WTC11 (cell line): ENCODE measurements around the gene IL34. TPM values are rescaled to one million over a fixed set of nuclear protein-coding genes. Genes with fewer than 3 reads are reported as not detected.
A peak's percentile ranks its signal among the peaks of the same experiment; 100 is the strongest.

Source experiments
- ATAC-seq: fragments of 200-7000 bp; cut with Tn5 transposase; 2 replicates; pipeline ENCODE4 v1.10.0; 2021; ENCODE audit warnings: mild to moderate bottlenecking, moderate library complexity
- CTCF ChIA-PET: fragments of 300-600 bp; sonication (Branson Sonifier 250); formaldehyde crosslinking; loops from one replicate; lab custom pipeline; 2021; ENCODE audit warnings: antibody characterized with exemption; lab: Charles Lee
- POLR2A ChIA-PET: fragments of 350-600 bp; sonication (Branson Sonifier 250); formaldehyde crosslinking; loops from one replicate; lab custom pipeline; 2021; ENCODE audit warnings: antibody characterized with exemption; lab: Charles Lee
- DNase-seq: peaks from one replicate; pipeline ENCODE4 v3.0.0; 2021; ENCODE audit warnings: low spot score
- H3K27ac Mint-ChIP-seq: 2 replicates; pipeline ENCODE4 v1.8.0; 2021; ENCODE audit warnings: mixed read lengths
- H3K27me3 Mint-ChIP-seq: 2 replicates; pipeline ENCODE4 v1.8.0; 2021; ENCODE audit warnings: low read depth, mild to moderate bottlenecking, moderate library complexity, mixed read lengths
- H3K36me3 Mint-ChIP-seq: 2 replicates; pipeline ENCODE4 v1.8.0; 2021; ENCODE audit warnings: mixed read lengths
- H3K4me1 Mint-ChIP-seq: 2 replicates; pipeline ENCODE4 v1.8.0; 2022; ENCODE audit warnings: mixed read lengths
- H3K4me3 Mint-ChIP-seq: 2 replicates; pipeline ENCODE4 v1.8.0; 2021; ENCODE audit warnings: mild to moderate bottlenecking, moderate library complexity, mixed read lengths
- H3K9me3 Mint-ChIP-seq: 2 replicates; pipeline ENCODE4 v1.8.0; 2021; ENCODE audit warnings: mixed read lengths
- CREB1 ChIP-seq: sonication (generic); formaldehyde crosslinking; IDR thresholded peaks from 2 replicates; pipeline ENCODE4 v1.8.0; 2023; ENCODE audit warnings: mild to moderate bottlenecking, missing genetic modification reagents
- ESRRA ChIP-seq: sonication (generic); formaldehyde crosslinking; IDR thresholded peaks from 2 replicates; pipeline ENCODE4 v1.8.1; 2022; ENCODE audit warnings: mild to moderate bottlenecking, missing genetic modification reagents, borderline replicate concordance
- FOXK1 ChIP-seq: sonication (generic); formaldehyde crosslinking; IDR thresholded peaks from 2 replicates; pipeline ENCODE4 v1.8.0; 2022; ENCODE audit warnings: mild to moderate bottlenecking, moderate library complexity, missing genetic modification reagents
- GABPB1 ChIP-seq: sonication (generic); formaldehyde crosslinking; IDR thresholded peaks from 2 replicates; pipeline ENCODE4 v1.8.1; 2023; ENCODE audit warnings: mild to moderate bottlenecking, missing genetic modification reagents
- GRHL2 ChIP-seq: fragments of 250-450 bp; sonication (Bioruptor Pico); IDR thresholded peaks from 2 replicates; pipeline ENCODE4 v1.8.0; 2022; ENCODE audit warnings: mild to moderate bottlenecking, moderate library complexity; ENCODE audit not compliant: insufficient replicate concordance, severe bottlenecking
- GTF2I ChIP-seq: fragments of 250-450 bp; sonication (Bioruptor Pico); conservative IDR thresholded peaks from 2 replicates; pipeline ENCODE4 v1.4.0; 2021; ENCODE audit warnings: mild to moderate bottlenecking
- MYBL2 ChIP-seq: sonication (generic); formaldehyde crosslinking; IDR thresholded peaks from 2 replicates; pipeline ENCODE4 v1.8.1; 2023; ENCODE audit warnings: mild to moderate bottlenecking, moderate library complexity, missing genetic modification reagents
- NR2C2 ChIP-seq: sonication (generic); formaldehyde crosslinking; IDR thresholded peaks from 2 replicates; pipeline ENCODE4 v1.8.0; 2022; ENCODE audit warnings: mild to moderate bottlenecking, missing genetic modification reagents
- TEAD4 ChIP-seq: sonication (generic); formaldehyde crosslinking; IDR thresholded peaks from 2 replicates; pipeline ENCODE4 v1.8.0; 2022; ENCODE audit warnings: mild to moderate bottlenecking, missing genetic modification reagents
- TP53 ChIP-seq: sonication (generic); formaldehyde crosslinking; IDR thresholded peaks from 2 replicates; pipeline ENCODE4 v1.8.1; 2023; ENCODE audit warnings: mild to moderate bottlenecking, missing genetic modification reagents
- ZNF263 ChIP-seq: sonication (generic); formaldehyde crosslinking; IDR thresholded peaks from 2 replicates; pipeline ENCODE4 v1.8.1; 2022; ENCODE audit warnings: low read depth, mild to moderate bottlenecking, moderate library complexity, missing genetic modification reagents
- ZNF423 ChIP-seq: fragments of 250-450 bp; sonication (Bioruptor Pico); IDR thresholded peaks from 2 replicates; pipeline ENCODE4 v2.1.2; 2022; ENCODE audit warnings: mild to moderate bottlenecking, moderate library complexity
- ZNF671 ChIP-seq: fragments of 250-450 bp; sonication (Bioruptor Pico); IDR thresholded peaks from 2 replicates; pipeline ENCODE4 v1.8.0; 2021; ENCODE audit warnings: mild to moderate bottlenecking
- total RNA-seq: library from RNA; stranded (reverse); gene quantifications from 3 replicates; pipeline ENCODE4 v1.2.3, GENCODE V29; 2021
- TF ChIP-seq, protein P1 (sequence below): sonication (generic); formaldehyde crosslinking; IDR thresholded peaks from 2 replicates; pipeline ENCODE4 v1.8.0; 2023; ENCODE audit warnings: missing genetic modification reagents, mild to moderate bottlenecking, borderline replicate concordance
- TF ChIP-seq, protein P2 (sequence below): fragments of 250-450 bp; sonication (Bioruptor Pico); IDR thresholded peaks from 2 replicates; pipeline ENCODE4 v2.1.2; 2022; ENCODE audit warnings: mild to moderate bottlenecking, moderate library complexity
- TF ChIP-seq, protein P3 (sequence below): fragments of 250-450 bp; sonication (Bioruptor Pico); IDR thresholded peaks from 2 replicates; pipeline ENCODE4 v1.9.0; 2021; ENCODE audit warnings: moderate library complexity, mild to moderate bottlenecking, inconsistent platforms, borderline replicate concordance
- TF ChIP-seq, protein P4 (sequence below): sonication (generic); formaldehyde crosslinking; IDR thresholded peaks from 2 replicates; pipeline ENCODE4 v1.8.1; 2023; ENCODE audit warnings: mild to moderate bottlenecking, missing genetic modification reagents
- TF ChIP-seq, protein P5 (sequence below): sonication (generic); formaldehyde crosslinking; IDR thresholded peaks from 2 replicates; pipeline ENCODE4 v1.8.1; 2023; ENCODE audit warnings: mild to moderate bottlenecking, missing genetic modification reagents, moderate library complexity
- TF ChIP-seq, protein P6 (sequence below): sonication (generic); formaldehyde crosslinking; IDR thresholded peaks from 2 replicates; pipeline ENCODE4 v1.8.1; 2022; ENCODE audit warnings: mild to moderate bottlenecking, missing genetic modification reagents, moderate library complexity, borderline replicate concordance
- TF ChIP-seq, protein P7 (sequence below): fragments of 250-450 bp; sonication (Bioruptor Pico); IDR thresholded peaks from 2 replicates; pipeline ENCODE4 v1.9.0; 2021; ENCODE audit warnings: mild to moderate bottlenecking
- TF ChIP-seq, protein P8 (sequence below): fragments of 250-450 bp; sonication (Bioruptor Pico); IDR thresholded peaks from 2 replicates; pipeline ENCODE4 v1.8.0; 2021; ENCODE audit warnings: mild to moderate bottlenecking

The IL34 gene
- total RNA-seq, 1 experiment from 2014 or later = 8.8 TPM

DNA sequence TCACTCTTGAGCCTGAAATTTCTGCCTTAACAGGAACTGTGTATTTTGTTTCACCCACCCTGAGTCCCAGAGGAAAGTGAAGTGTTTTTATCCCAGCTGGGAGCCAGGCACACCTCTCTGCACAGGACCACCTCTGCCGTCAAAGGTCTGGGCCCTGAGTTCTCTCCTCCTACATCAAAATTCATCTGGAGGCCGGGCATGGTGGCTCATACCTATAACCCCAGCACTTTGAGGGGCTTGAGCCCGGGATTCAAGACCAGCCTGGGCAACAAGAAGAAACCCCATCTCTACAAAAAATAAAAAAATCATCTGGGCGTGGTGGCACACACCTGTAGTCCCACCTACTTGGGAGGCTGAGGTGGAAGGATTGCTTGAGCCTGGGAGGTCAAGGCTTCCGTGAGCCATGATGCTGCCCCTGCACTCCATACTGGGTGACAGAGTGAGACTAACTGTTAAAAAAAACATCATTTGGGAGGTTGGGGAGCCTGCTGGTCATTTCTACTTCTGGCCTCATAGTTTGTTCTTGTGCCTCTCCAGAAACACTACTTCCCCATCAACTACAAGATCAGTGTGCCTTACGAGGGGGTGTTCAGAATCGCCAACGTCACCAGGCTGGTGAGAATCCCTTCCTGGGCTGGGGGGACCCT is 9.8 kb downstream of the IL34 start (continued):
- TF ChIP-seq, protein P1, sequence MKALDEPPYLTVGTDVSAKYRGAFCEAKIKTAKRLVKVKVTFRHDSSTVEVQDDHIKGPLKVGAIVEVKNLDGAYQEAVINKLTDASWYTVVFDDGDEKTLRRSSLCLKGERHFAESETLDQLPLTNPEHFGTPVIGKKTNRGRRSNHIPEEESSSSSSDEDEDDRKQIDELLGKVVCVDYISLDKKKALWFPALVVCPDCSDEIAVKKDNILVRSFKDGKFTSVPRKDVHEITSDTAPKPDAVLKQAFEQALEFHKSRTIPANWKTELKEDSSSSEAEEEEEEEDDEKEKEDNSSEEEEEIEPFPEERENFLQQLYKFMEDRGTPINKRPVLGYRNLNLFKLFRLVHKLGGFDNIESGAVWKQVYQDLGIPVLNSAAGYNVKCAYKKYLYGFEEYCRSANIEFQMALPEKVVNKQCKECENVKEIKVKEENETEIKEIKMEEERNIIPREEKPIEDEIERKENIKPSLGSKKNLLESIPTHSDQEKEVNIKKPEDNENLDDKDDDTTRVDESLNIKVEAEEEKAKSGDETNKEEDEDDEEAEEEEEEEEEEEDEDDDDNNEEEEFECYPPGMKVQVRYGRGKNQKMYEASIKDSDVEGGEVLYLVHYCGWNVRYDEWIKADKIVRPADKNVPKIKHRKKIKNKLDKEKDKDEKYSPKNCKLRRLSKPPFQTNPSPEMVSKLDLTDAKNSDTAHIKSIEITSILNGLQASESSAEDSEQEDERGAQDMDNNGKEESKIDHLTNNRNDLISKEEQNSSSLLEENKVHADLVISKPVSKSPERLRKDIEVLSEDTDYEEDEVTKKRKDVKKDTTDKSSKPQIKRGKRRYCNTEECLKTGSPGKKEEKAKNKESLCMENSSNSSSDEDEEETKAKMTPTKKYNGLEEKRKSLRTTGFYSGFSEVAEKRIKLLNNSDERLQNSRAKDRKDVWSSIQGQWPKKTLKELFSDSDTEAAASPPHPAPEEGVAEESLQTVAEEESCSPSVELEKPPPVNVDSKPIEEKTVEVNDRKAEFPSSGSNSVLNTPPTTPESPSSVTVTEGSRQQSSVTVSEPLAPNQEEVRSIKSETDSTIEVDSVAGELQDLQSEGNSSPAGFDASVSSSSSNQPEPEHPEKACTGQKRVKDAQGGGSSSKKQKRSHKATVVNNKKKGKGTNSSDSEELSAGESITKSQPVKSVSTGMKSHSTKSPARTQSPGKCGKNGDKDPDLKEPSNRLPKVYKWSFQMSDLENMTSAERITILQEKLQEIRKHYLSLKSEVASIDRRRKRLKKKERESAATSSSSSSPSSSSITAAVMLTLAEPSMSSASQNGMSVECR (CRISPR knock-in tag) = no peak
- no peak for TF ChIP-seq GRHL2 (CRISPR knock-in tag)
- TF ChIP-seq, all 79 proteins: peak for 0

DNA sequence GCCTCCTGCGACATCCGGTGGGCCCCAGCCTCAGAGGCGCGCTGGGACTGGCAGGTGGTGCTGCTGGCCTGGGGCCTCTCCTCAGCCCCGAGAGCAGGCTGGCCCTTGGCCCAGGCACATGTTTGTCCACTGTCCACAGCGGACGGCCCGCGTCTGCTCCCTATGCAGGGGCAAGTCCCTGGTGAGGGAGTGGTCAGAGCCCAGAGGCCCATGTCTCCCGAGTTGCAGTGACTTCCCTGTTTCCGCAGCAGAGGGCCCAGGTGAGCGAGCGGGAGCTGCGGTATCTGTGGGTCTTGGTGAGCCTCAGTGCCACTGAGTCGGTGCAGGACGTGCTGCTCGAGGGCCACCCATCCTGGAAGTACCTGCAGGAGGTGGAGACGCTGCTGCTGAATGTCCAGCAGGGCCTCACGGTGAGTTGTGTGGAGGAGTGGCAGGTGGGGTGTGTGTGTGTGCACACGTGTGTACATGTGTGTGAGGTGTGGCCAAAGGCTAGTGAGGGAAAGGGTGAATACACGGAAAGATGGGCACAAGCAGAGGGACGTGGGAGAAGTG is 10.4 kb downstream of the IL34 start:
- H3K36me3 Mint-ChIP-seq = no peaks in the 10 kb centered on the region
- no peaks in the 10 kb centered on the region for H3K27me3 Mint-ChIP-seq
- H3K4me3 Mint-ChIP-seq = no peak overlapping the region
- H3K4me1 Mint-ChIP-seq = peaks cover 17% of the 10 kb centered on the region
- TF ChIP-seq, protein P2, sequence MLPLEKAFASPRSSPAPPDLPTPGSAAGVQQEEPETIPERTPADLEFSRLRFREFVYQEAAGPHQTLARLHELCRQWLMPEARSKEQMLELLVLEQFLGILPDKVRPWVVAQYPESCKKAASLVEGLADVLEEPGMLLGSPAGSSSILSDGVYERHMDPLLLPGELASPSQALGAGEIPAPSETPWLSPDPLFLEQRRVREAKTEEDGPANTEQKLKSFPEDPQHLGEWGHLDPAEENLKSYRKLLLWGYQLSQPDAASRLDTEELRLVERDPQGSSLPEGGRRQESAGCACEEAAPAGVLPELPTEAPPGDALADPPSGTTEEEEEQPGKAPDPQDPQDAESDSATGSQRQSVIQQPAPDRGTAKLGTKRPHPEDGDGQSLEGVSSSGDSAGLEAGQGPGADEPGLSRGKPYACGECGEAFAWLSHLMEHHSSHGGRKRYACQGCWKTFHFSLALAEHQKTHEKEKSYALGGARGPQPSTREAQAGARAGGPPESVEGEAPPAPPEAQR (CRISPR knock-in tag) = no peak
- no peak for TF ChIP-seq ZNF423
- no peak for TF ChIP-seq FOXK1
- TF ChIP-seq, protein P3, sequence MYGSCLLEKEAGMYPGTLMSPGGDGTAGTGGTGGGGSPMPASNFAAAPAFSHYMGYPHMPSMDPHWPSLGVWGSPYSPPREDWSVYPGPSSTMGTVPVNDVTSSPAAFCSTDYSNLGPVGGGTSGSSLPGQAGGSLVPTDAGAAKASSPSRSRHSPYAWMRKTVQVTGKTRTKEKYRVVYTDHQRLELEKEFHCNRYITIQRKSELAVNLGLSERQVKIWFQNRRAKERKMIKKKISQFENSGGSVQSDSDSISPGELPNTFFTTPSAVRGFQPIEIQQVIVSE (CRISPR knock-in tag) = no peak
- TF ChIP-seq, protein P4, sequence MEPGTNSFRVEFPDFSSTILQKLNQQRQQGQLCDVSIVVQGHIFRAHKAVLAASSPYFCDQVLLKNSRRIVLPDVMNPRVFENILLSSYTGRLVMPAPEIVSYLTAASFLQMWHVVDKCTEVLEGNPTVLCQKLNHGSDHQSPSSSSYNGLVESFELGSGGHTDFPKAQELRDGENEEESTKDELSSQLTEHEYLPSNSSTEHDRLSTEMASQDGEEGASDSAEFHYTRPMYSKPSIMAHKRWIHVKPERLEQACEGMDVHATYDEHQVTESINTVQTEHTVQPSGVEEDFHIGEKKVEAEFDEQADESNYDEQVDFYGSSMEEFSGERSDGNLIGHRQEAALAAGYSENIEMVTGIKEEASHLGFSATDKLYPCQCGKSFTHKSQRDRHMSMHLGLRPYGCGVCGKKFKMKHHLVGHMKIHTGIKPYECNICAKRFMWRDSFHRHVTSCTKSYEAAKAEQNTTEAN (CRISPR knock-in tag) = no peak
- TF ChIP-seq TP53 = no peak
- TF ChIP-seq GABPB1 (CRISPR knock-in tag) = peak; percentile 54; the same call in 1 of the 2 replicates
- TF ChIP-seq, all 79 proteins: peak for 1
- Mint-ChIP-seq H3K9me3 (no peaks in the 10 kb centered on the region), H3K27ac (peak overlapping the region; percentile 69; the same call in 1 of the 2 replicates)
- DNase-seq = no peak
- peak; percentile 29 for ATAC-seq
- ChIA-PET POLR2A (interaction anchor here (0.7 kb wide), 1 partner anchor 888 kb away, joined by 3 read pairs; no protein-coding TSS in a partner anchor), CTCF (interaction anchor here (0.6 to 1.0 kb wide), 2 partner anchors 48 to 114 kb away, joined by 3 to 9 read pairs; no protein-coding TSS in a partner anchor)

DNA sequence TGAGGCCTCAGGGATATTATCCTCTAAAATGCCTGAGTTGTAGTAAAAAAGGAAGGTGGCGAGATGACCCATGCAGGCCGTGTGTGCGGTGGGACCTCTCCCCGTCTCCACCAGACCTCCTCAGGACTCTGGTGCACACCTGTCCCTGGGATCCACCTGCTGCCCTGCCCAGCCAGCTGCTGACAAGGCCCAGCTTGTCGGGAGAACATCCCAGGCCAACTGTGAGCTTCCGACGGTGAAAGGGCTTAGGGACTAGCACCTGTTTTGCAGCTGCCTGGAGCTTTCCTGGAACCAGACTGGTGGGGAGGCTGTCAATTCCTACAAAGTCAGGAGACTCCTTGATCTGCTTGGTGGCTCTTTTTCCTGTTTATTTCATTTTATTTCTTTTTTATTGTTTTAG is 11.6 kb downstream of the IL34 start:
- Mint-ChIP-seq H3K4me1 (peaks cover 19% of the 10 kb centered on the region), H3K27ac (no peak overlapping the region), H3K36me3 (no peaks in the 10 kb centered on the region), H3K4me3 (no peak overlapping the region), H3K9me3 (no peaks in the 10 kb centered on the region), H3K27me3 (no peaks in the 10 kb centered on the region)
- DNase-seq (no peak), ATAC-seq (no peak)
- ChIA-PET CTCF (interaction anchor here (3.0 kb wide), 2 partner anchors 21 to 113 kb away, joined by 12 to 20 read pairs; no protein-coding TSS in a partner anchor), POLR2A (no interaction called here)
- TF ChIP-seq ZNF263 = no peak
- TF ChIP-seq TEAD4 = no peak
- TF ChIP-seq, protein P5, sequence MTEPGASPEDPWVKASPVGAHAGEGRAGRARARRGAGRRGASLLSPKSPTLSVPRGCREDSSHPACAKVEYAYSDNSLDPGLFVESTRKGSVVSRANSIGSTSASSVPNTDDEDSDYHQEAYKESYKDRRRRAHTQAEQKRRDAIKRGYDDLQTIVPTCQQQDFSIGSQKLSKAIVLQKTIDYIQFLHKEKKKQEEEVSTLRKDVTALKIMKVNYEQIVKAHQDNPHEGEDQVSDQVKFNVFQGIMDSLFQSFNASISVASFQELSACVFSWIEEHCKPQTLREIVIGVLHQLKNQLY (CRISPR knock-in tag) = no peak
- no peak for TF ChIP-seq ESRRA
- TF ChIP-seq GRHL2 (CRISPR knock-in tag) = no peak
- TF ChIP-seq ZNF671 = no peak
- TF ChIP-seq, protein P6, sequence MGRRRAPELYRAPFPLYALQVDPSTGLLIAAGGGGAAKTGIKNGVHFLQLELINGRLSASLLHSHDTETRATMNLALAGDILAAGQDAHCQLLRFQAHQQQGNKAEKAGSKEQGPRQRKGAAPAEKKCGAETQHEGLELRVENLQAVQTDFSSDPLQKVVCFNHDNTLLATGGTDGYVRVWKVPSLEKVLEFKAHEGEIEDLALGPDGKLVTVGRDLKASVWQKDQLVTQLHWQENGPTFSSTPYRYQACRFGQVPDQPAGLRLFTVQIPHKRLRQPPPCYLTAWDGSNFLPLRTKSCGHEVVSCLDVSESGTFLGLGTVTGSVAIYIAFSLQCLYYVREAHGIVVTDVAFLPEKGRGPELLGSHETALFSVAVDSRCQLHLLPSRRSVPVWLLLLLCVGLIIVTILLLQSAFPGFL (CRISPR knock-in tag) = no peak
- TF ChIP-seq, protein P7, sequence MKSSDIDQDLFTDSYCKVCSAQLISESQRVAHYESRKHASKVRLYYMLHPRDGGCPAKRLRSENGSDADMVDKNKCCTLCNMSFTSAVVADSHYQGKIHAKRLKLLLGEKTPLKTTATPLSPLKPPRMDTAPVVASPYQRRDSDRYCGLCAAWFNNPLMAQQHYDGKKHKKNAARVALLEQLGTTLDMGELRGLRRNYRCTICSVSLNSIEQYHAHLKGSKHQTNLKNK (CRISPR knock-in tag) = no peak
- TF ChIP-seq, protein P8, sequence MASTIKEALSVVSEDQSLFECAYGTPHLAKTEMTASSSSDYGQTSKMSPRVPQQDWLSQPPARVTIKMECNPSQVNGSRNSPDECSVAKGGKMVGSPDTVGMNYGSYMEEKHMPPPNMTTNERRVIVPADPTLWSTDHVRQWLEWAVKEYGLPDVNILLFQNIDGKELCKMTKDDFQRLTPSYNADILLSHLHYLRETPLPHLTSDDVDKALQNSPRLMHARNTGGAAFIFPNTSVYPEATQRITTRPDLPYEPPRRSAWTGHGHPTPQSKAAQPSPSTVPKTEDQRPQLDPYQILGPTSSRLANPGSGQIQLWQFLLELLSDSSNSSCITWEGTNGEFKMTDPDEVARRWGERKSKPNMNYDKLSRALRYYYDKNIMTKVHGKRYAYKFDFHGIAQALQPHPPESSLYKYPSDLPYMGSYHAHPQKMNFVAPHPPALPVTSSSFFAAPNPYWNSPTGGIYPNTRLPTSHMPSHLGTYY (CRISPR knock-in tag) = no peak
- no peak for TF ChIP-seq NR2C2 (CRISPR knock-in tag)
- TF ChIP-seq MYBL2 (CRISPR knock-in tag) = no peak
- no peak for TF ChIP-seq GTF2I (CRISPR knock-in tag)
- TF ChIP-seq CREB1 = no peak
